Measurements from ENCODE around the gene ANKRD6. TPM values are rescaled to one million over a fixed set of nuclear protein-coding genes. Genes with fewer than 3 reads are reported as not detected.

The ANKRD6 gene
- total RNA-seq, 2 experiments from 2014 or later = 2.4 to 7.0 TPM

GRCh38 chr6:89492025-89492640 lies 59.2 kb downstream of the ANKRD6 start:
- no peaks in the 10 kb centered on the region for H3K9me2 ChIP-seq (ENCODE audit: insufficient read depth, low read length)
- TF ChIP-seq, protein P1, sequence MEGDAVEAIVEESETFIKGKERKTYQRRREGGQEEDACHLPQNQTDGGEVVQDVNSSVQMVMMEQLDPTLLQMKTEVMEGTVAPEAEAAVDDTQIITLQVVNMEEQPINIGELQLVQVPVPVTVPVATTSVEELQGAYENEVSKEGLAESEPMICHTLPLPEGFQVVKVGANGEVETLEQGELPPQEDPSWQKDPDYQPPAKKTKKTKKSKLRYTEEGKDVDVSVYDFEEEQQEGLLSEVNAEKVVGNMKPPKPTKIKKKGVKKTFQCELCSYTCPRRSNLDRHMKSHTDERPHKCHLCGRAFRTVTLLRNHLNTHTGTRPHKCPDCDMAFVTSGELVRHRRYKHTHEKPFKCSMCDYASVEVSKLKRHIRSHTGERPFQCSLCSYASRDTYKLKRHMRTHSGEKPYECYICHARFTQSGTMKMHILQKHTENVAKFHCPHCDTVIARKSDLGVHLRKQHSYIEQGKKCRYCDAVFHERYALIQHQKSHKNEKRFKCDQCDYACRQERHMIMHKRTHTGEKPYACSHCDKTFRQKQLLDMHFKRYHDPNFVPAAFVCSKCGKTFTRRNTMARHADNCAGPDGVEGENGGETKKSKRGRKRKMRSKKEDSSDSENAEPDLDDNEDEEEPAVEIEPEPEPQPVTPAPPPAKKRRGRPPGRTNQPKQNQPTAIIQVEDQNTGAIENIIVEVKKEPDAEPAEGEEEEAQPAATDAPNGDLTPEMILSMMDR (conservative IDR thresholded peaks at IDR 0.05; ENCODE audit: low read length) = no peak
- no peak for TF ChIP-seq EZH2phosphoT487 (IDR thresholded peaks at IDR 0.05; ENCODE audit: borderline replicate concordance, low read depth, low read length)
- no peak for DNase-seq (ENCODE audit: low spot score)
- no peaks in the 10 kb centered on the region for H3K4me1 ChIP-seq (ENCODE audit: insufficient read depth, low read length, poor library complexity, severe bottlenecking)
- no peak overlapping the region for H2AFZ ChIP-seq (ENCODE audit: low read length)
- H3K79me2 ChIP-seq (ENCODE audit: insufficient read depth, low read depth, low read length) = no peaks in the 10 kb centered on the region
- intact Hi-C loops (cut with micrococcal nuclease; ENCODE audit: unreplicated experiment) = no loop called here
- CTCF ChIA-PET (ENCODE audit: unreplicated experiment) = no interaction called here
- no peak overlapping the region for H3K4me2 ChIP-seq (ENCODE audit: low read length)
- no peak overlapping the region for H3K4me3 ChIP-seq (ENCODE audit: low read depth, low read length, poor library complexity, severe bottlenecking)
- no peaks in the 10 kb centered on the region for H4K20me1 ChIP-seq (ENCODE audit: insufficient read depth, low read length)
- no TSS peak for BruUV-seq (replicated peaks)
- H3K27ac ChIP-seq (ENCODE audit: low read depth, low read length, poor library complexity, severe bottlenecking) = no peak overlapping the region
- no peaks in the 10 kb centered on the region for H3K36me3 ChIP-seq (ENCODE audit: insufficient read depth, low read length)
- POLR2A ChIA-PET = no interaction called here
- no peaks in the 10 kb centered on the region for H3K9me3 ChIP-seq (ENCODE audit: low read length)

GRCh38 chr6:89494131-89494793 lies 61.3 kb downstream of the ANKRD6 start:
- Histone ChIP-seq H3K4me1 (ENCODE audit: insufficient read depth, low read length, poor library complexity, severe bottlenecking) (no peaks in the 10 kb centered on the region), H3K36me3 (ENCODE audit: insufficient read depth, low read length) (no peaks in the 10 kb centered on the region), H3K9me2 (ENCODE audit: insufficient read depth, low read length) (no peaks in the 10 kb centered on the region), H3K4me3 (ENCODE audit: low read depth, low read length, poor library complexity, severe bottlenecking) (no peak overlapping the region), H3K79me2 (ENCODE audit: insufficient read depth, low read depth, low read length) (no peaks in the 10 kb centered on the region), H3K4me2 (ENCODE audit: low read length) (no peak overlapping the region), H2AFZ (ENCODE audit: low read length) (no peak overlapping the region), H4K20me1 (ENCODE audit: insufficient read depth, low read length) (no peaks in the 10 kb centered on the region), H3K9me3 (ENCODE audit: low read length) (no peaks in the 10 kb centered on the region), H3K27ac (ENCODE audit: low read depth, low read length, poor library complexity, severe bottlenecking) (no peak overlapping the region)
- no TSS peak for BruUV-seq (replicated peaks)
- TF ChIP-seq, protein P1 (conservative IDR thresholded peaks at IDR 0.05; ENCODE audit: low read length) = no peak
- TF ChIP-seq EZH2phosphoT487 (IDR thresholded peaks at IDR 0.05; ENCODE audit: borderline replicate concordance, low read depth, low read length) = no peak
- DNase-seq (ENCODE audit: low spot score) = peak; percentile 8
- CTCF ChIA-PET (ENCODE audit: unreplicated experiment) = no interaction called here
- intact Hi-C loops (cut with micrococcal nuclease; ENCODE audit: unreplicated experiment) = no loop called here
- POLR2A ChIA-PET = interaction anchor here (0.7 kb wide), 1 partner anchor 1475 kb away, joined by 3 read pairs; no protein-coding TSS in a partner anchor

GRCh38 chr6:89495961-89496535 lies 63.1 kb downstream of the ANKRD6 start:
- CTCF ChIA-PET (ENCODE audit: unreplicated experiment) = no interaction called here
- POLR2A ChIA-PET = interaction anchor here (0.5 kb wide), 1 partner anchor 306 kb away, joined by 3 read pairs; no protein-coding TSS in a partner anchor

More at GRCh38 chr6:89495961-89496535, 63.1 kb downstream of the ANKRD6 start:
- Histone ChIP-seq H3K27ac (ENCODE audit: low read depth, low read length, poor library complexity, severe bottlenecking) (no peak overlapping the region), H3K9me3 (ENCODE audit: low read length) (no peaks in the 10 kb centered on the region), H3K36me3 (ENCODE audit: insufficient read depth, low read length) (no peaks in the 10 kb centered on the region), H3K4me2 (ENCODE audit: low read length) (no peak overlapping the region), H3K4me3 (ENCODE audit: low read depth, low read length, poor library complexity, severe bottlenecking) (no peak overlapping the region), H3K79me2 (ENCODE audit: insufficient read depth, low read depth, low read length) (no peaks in the 10 kb centered on the region), H4K20me1 (ENCODE audit: insufficient read depth, low read length) (no peaks in the 10 kb centered on the region), H3K4me1 (ENCODE audit: insufficient read depth, low read length, poor library complexity, severe bottlenecking) (no peaks in the 10 kb centered on the region), H2AFZ (ENCODE audit: low read length) (no peak overlapping the region), H3K9me2 (ENCODE audit: insufficient read depth, low read length) (no peaks in the 10 kb centered on the region)
- TF ChIP-seq, protein P1 (conservative IDR thresholded peaks at IDR 0.05; ENCODE audit: low read length) = no peak
- TF ChIP-seq EZH2phosphoT487 (IDR thresholded peaks at IDR 0.05; ENCODE audit: borderline replicate concordance, low read depth, low read length) = no peak
- no TSS peak for BruUV-seq (replicated peaks)
- no peak for DNase-seq (ENCODE audit: low spot score)
- intact Hi-C loops (cut with micrococcal nuclease; ENCODE audit: unreplicated experiment) = no loop called here
